Left hindlimb (tissue), 1 donor: ENCODE measurements around the gene NXPH3.
A peak's percentile ranks its signal among the peaks of the same experiment; 100 is the strongest.
"Not testable (repeated sequence)": the region's sequence is repeated elsewhere in the genome, so short reads cannot be mapped to it uniquely, and the experiment has no call there.

Experiments
- DNase-seq: peaks from one replicate; pipeline ENCODE4 v3.0.0-alpha.2; 2018

The NXPH3 gene

GRCh38 chr17:49575679-49576087 is at the start of gene NXPH3:
TSS of gene NXPH3 (plus strand) at chr17:49575871. CDS start at chr17:49576220, 349 bp downstream.
- DNase-seq: peak; percentile 70

GRCh38 chr17:49527927-49528651 is 47.6 kb upstream of the NXPH3 start:
- DNase-seq: no peak

DNA sequence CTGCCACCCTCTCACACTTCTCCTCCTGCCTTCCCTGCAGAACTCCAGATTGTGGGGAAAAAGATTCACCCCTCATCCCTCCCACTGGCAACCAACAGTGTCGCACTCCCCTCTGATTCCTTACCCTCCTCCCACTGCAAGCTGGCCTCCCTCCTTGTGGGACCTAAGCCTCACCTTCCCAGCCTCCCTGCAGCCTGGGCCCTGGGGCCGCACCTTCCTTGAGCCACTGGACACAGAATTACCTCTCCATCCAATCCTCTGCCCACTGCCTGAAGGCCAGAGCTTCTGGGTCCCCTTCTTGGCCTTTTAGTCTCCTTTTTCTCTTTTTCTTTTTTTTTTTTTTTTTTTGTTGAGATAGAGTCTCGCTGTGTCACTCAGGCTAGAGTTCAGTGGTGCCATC is 46.7 kb upstream of the NXPH3 start:
- no peak for DNase-seq

- no peak for DNase-seq
Observed at GRCh38 chr17:49530118-49530517, 45.6 kb upstream of the NXPH3 start.

DNA sequence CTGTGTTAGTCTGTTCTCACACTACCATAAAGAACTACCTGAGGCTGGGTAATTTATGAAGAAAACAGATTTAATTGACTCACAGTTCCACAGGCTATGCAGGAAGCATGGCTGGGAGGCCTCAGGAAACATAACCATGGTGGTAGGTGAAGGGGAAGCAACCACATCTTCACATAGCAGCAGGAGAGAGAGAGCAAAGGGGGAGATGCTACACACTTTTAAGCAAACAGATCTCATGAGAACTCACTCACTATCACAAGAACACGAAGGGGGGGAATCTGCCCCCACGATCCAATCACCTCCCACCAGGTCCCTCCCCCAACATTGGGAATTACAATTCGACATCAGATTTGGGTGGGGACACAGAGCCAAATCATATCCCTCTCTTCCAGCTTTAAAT is 31.8 kb upstream of the NXPH3 start:
- no peak for DNase-seq

DNA sequence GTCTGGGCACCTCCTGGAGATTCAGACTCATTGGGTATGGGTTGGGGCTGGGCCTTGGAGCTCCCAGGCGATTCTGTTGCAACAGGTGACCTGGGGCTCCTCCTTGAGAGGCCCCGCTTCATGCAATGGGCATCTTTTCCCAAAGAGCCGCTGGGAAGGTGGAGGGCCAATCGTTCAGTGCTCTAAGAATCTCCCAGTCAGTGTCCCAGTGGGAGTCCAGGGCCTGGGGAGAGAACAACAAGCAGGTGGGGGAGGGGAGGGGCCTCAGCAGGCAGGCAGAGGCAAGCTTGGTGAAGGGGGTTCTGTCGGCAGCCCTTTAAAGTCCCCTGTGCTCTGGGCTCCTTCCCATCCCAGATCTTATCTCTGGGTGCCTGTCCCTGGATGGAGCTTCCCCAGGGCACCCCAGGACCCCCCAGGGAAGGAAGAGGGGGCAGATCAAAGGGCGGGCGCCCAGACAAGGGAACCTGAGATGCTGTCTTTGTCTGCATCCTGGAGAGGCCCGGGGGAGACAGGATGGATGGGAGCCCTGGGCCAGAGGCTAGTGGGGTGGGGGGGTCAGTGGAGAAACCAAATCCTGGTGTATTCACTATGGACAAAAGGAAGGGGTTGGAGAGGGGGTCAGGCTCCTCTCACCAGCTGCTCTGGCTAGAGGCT is 30.5 kb upstream of the NXPH3 start:
- DNase-seq: no peak

GRCh38 chr17:49545806-49546545 is 29.7 kb upstream of the NXPH3 start:
- DNase-seq: no peak

- DNase-seq: no peak
Observed at GRCh38 chr17:49546546-49547535, 28.8 kb upstream of the NXPH3 start.

DNA sequence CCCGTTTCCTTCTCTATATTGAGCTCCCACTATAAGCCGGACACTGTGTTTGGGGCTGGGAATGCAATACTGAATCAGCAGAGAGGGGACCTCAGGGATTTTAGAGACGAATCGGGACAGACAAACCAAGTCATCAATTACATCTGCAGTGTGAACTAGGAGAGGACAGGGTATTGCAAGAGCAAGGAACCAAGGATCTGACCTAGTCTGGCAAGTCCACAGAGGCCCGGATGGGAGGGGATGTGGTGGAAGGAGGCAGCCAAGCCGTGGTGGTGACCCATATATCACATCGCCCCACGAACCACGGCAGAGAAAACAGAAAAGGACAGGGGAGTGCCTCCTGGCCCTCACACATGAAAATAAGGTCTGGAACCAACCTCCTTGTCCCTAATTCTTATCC is 28.1 kb upstream of the NXPH3 start:
- DNase-seq: peak; percentile 38

GRCh38 chr17:49548051-49548505 is 27.6 kb upstream of the NXPH3 start:
- DNase-seq: peak; percentile 37

DNA sequence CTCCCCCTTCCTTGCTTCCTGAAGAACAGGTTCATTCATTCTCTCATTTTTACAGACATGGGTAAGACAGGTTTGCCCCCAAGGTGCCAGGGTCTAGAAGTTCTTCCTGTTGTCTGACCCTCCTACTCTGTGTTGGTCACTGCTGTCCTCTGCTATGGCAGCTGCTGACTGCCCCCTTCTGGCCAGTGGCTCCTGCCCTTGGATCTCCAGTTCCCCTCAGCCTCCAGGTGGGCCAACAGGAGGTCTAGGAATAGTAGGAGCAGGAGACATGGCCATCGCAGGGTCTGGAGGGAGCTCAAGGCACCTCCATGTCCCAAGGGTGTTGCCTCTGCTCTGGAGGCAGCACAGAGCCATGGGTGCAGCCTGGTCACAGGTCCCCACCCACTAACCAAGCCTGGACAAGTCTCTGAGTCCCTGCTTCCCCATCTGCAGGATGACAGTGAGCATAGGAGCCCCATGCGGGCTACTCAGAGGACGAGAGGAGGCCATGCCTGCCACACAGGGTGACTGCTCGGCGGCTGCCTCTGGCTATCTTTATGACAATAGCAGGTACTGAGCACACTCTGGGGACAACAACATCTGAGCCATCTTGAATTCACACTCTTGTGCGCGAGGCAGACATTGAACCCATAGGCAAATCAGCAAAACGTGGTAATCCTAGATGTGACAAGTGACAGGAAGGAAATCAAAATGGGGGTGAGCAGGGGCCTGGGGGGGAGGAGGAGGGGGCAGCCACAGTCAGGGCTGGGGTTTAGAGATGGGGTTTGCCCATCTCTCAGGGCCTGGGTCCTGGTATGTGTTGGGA is 27.0 kb upstream of the NXPH3 start:
- peak; percentile 45 for DNase-seq

DNA sequence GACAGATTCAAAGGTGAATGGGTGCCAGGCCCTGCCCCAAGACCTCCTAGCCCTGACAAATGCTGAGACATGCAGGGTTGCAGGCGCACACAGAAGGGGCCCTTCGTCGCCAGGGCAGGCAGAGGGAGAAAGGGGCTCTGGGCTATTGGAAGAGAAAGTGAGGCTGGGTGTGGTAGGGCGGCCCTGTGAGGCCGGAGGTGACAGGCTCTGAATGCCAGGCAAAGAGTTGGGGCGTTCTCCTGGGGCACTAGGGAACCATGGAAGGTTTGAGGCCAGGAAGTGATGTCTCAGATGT is 26.4 kb upstream of the NXPH3 start:
- DNase-seq: no peak

DNA sequence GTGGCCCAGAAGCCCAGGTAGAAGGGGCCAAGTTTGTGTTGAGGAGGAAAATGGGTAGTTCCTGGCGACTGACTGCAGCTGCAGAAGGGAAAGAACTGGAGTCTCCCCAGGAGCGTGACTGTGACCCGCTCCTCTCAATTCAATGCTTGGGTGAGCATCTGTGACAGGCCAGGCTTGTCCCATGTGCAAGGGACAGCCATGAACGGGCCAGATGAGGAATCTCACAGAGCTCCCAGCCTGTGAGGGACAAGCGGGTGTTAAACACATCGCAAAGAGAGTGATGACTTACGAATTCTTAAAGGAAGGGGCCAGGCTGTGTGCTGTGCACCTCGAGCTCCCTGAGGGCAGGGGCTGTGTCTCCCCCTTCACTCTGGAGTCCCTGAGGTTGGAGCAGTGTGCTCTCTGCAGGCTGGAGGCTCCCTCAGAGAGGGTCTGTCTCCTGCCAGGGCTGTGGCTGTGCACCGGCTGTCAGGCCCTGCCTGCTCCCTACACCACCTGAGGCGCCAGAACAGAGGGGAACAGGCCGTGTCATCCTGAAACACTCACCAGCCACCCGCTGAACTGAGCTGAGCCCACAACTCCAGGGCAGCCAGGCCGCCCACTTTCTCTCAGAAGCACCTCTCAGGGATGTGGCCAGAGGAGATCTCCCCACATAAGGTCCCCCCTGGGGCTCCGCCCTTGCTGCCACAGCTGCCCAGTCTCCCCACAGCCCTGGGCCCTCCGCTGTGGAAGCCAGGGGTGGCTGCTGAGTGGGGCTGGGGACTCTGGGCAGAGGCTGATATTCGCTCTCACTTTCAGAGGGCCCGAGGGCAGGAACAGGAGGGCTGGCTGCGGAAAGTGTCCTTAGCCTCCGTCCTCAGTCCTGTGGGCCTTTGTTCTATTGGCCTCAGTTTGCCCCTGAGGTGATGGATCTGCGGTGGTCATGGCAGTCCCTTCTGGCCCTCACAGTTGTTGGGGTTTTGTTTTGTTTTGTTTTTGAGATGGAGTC is 25.7 kb upstream of the NXPH3 start:
- no peak for DNase-seq

DNA sequence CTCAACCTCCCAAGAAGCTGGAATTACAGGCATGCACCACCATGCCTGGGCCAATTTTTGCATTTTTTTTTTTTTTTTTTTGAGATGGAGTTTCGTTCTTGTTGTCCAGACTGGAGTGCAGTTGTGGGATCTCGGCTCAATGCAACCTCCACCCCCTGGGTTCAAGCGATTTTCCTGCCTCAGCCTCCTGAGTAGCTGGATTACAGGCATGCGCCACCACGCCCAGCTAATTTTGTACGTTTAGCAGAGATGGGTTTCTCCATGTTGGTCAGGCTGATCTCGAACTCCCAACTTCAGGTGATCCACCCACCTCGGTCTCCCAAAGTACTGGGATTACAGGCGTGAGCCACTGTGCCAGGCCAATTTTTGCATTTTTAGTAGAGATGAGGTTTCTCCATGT is 24.9 kb upstream of the NXPH3 start:
- DNase-seq: not testable (repeated sequence)

DNA sequence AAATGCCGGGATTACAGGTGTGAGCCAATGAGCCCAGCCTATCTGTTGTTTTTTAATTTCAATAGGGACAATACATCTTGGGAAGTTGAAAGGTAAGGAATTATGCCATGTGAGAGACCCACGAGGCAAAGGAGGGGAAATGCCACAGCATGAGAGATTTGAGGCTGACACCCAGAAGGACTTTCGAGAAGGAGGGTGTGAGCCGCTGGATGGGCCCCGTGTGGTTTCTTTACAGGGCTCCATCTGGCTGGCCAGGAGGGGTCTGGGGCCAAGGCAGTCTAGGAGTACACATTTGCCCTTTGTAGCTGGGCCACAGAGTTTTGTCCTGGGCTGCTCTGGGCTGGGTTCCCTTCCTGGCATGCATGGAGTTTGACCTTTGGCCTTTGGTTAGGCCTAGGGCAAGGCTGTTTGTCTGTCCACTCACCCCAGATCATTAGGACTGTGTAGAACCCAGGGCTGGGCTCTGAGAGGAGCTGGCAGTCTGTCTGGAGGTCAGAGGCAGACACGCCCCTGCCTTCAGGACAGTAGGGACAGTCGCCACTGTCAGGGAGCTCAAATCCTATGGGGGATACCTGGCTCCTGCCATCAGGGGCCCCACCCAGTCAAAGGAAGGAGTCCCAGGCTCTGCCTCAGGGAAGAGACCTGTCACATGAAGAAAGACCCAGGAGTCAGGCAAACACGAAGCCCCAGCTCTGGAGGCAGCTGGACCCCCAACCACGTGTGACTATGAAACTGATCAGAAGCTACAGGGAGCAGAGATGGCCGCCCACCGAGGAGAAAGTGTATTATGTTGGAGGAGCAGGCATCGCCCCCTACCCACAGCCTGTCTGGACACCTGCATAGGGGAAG is 24.2 kb upstream of the NXPH3 start:
- DNase-seq: peak; percentile 17

DNA sequence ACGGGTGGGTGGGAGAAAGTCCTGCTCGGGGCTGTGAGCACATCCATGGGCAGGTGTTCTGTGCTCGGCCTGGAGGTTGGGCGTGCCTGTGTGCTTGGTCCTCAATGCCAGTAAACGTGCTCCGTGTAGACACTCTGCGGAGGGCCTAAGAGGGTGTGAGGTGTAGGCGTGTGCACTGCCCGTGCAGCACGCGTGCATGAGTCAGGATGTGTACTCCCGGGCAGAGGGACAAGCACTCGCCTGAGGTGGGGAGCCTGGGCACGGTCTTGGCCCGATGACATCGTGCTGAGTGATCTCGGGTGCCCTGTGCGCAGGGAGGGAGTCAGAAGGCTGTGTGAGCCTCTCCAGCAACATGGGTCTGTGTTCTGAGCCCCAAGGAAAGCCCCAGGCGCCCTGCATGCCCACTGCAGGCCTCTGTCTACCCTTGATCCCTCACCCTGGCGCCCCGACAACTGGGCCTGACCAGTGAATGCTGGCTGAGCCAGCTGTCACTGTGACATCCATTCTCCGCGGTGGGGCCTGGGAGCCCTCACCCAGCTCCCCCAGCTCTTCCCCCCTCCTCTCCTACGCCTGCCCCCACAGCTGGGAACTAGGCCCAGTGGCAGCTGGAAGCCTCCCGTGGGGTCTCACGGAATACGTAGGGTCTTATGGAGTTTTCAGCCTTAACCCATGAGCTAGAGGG is 23.5 kb upstream of the NXPH3 start:
- DNase-seq: peak; percentile 74

GRCh38 chr17:49553676-49554335 is 21.9 kb upstream of the NXPH3 start:
- no peak for DNase-seq
